ENCODE data around the gene E4F1.

The E4F1 gene

GRCh38 chr16:2223942-2224486, 623 bp downstream of the E4F1 start:
- Histone ChIP-seq H3K4me1 (ENCODE audit: low read length) (peaks cover 5% of the 10 kb centered on the region; the same call in 1 of the 2 replicates), H3K27ac (ENCODE audit: low read length) (peak overlapping the region; percentile 51), H3K9me3 (ENCODE audit: insufficient read depth, low read length) (no peaks in the 10 kb centered on the region), H3K27me3 (ENCODE audit: low read depth, low read length) (no peaks in the 10 kb centered on the region), H2AFZ (ENCODE audit: low read depth, low read length) (peak overlapping the region; percentile 16; the same call in 1 of the 2 replicates), H3K36me3 (replicated peaks; ENCODE audit: low read depth, low read length) (peaks cover 2% of the 10 kb centered on the region), H3K79me2 (ENCODE audit: low read length) (peaks cover 49% of the 10 kb centered on the region), H3K4me2 (ENCODE audit: low read length) (peak overlapping the region; percentile 89), H4K20me1 (ENCODE audit: insufficient read depth, low read length) (peaks cover 13% of the 10 kb centered on the region), H3K9ac (ENCODE audit: low read length) (peak overlapping the region; percentile 86), H3K4me3 (ENCODE audit: low read length) (peak overlapping the region; percentile 92)
- TF ChIP-seq, protein P1, sequence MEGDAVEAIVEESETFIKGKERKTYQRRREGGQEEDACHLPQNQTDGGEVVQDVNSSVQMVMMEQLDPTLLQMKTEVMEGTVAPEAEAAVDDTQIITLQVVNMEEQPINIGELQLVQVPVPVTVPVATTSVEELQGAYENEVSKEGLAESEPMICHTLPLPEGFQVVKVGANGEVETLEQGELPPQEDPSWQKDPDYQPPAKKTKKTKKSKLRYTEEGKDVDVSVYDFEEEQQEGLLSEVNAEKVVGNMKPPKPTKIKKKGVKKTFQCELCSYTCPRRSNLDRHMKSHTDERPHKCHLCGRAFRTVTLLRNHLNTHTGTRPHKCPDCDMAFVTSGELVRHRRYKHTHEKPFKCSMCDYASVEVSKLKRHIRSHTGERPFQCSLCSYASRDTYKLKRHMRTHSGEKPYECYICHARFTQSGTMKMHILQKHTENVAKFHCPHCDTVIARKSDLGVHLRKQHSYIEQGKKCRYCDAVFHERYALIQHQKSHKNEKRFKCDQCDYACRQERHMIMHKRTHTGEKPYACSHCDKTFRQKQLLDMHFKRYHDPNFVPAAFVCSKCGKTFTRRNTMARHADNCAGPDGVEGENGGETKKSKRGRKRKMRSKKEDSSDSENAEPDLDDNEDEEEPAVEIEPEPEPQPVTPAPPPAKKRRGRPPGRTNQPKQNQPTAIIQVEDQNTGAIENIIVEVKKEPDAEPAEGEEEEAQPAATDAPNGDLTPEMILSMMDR (IDR thresholded peaks at IDR 0.05; ENCODE audit: low read depth, low read length): no peak
- no peak for TF ChIP-seq EZH2phosphoT487 (IDR thresholded peaks at IDR 0.05; ENCODE audit: low read depth)

- Histone ChIP-seq H3K27ac (ENCODE audit: low read length) (no peak overlapping the region), H3K4me3 (ENCODE audit: low read length) (no peak overlapping the region), H3K79me2 (ENCODE audit: low read length) (peaks cover 50% of the 10 kb centered on the region), H2AFZ (ENCODE audit: low read depth, low read length) (no peak overlapping the region), H3K4me2 (ENCODE audit: low read length) (no peak overlapping the region), H3K27me3 (ENCODE audit: low read depth, low read length) (no peaks in the 10 kb centered on the region), H3K36me3 (replicated peaks; ENCODE audit: low read depth, low read length) (peaks cover 2% of the 10 kb centered on the region), H4K20me1 (ENCODE audit: insufficient read depth, low read length) (peaks cover 13% of the 10 kb centered on the region), H3K9me3 (ENCODE audit: insufficient read depth, low read length) (no peaks in the 10 kb centered on the region), H3K4me1 (ENCODE audit: low read length) (peaks cover 5% of the 10 kb centered on the region; the same call in 1 of the 2 replicates), H3K9ac (ENCODE audit: low read length) (no peak overlapping the region)
- TF ChIP-seq, protein P1 (IDR thresholded peaks at IDR 0.05; ENCODE audit: low read depth, low read length): no peak
- TF ChIP-seq EZH2phosphoT487 (IDR thresholded peaks at IDR 0.05; ENCODE audit: low read depth): no peak
Observed at GRCh38 chr16:2226245-2226793, 2.9 kb downstream of the E4F1 start.

DNA sequence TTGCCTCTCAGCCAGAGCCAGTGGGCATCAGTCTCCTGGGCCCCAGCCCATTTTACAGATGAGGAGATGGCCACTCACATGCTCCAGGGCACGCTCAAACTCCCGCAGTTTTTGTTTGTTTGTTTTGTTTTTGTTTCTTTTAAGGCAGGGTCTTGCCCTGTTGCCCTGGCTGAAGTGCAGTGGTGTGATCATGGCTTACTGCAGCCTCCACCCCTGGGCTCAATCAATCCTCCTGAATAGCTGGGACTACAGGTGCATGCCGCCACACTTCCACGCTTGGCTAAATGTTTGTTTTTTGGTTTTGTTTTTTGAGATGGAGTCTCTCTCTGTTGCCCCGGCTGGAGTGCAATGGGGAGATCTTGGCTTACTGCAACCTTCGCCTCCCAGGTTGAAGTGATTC, 3.5 kb downstream of the E4F1 start:
- H3K4me2 ChIP-seq (ENCODE audit: low read length): no peak overlapping the region
- H3K9me3 ChIP-seq (ENCODE audit: insufficient read depth, low read length): no peaks in the 10 kb centered on the region
- H3K79me2 ChIP-seq (ENCODE audit: low read length): peaks cover 50% of the 10 kb centered on the region
- no peak overlapping the region for H3K4me3 ChIP-seq (ENCODE audit: low read length)
- H4K20me1 ChIP-seq (ENCODE audit: insufficient read depth, low read length): peaks cover 13% of the 10 kb centered on the region
- no peak overlapping the region for H3K27ac ChIP-seq (ENCODE audit: low read length)
- H3K27me3 ChIP-seq (ENCODE audit: low read depth, low read length): no peaks in the 10 kb centered on the region
- no peak overlapping the region for H3K9ac ChIP-seq (ENCODE audit: low read length)
- H2AFZ ChIP-seq (ENCODE audit: low read depth, low read length): no peak overlapping the region
- TF ChIP-seq, protein P1 (IDR thresholded peaks at IDR 0.05; ENCODE audit: low read depth, low read length): no peak
- TF ChIP-seq EZH2phosphoT487 (IDR thresholded peaks at IDR 0.05; ENCODE audit: low read depth): no peak
- H3K4me1 ChIP-seq (ENCODE audit: low read length): peaks cover 5% of the 10 kb centered on the region; the same call in 1 of the 2 replicates
- H3K36me3 ChIP-seq (replicated peaks; ENCODE audit: low read depth, low read length): peaks cover 6% of the 10 kb centered on the region

GRCh38 chr16:2228161-2228824, 4.9 kb downstream of the E4F1 start:
- H3K79me2 ChIP-seq (ENCODE audit: low read length): peaks cover 50% of the 10 kb centered on the region
- no peak overlapping the region for H3K9ac ChIP-seq (ENCODE audit: low read length)

More at GRCh38 chr16:2228161-2228824, 4.9 kb downstream of the E4F1 start:
- Histone ChIP-seq H3K4me1 (ENCODE audit: low read length) (peaks cover 5% of the 10 kb centered on the region; the same call in 1 of the 2 replicates), H3K9me3 (ENCODE audit: insufficient read depth, low read length) (no peaks in the 10 kb centered on the region), H3K27ac (ENCODE audit: low read length) (no peak overlapping the region), H2AFZ (ENCODE audit: low read depth, low read length) (no peak overlapping the region), H3K4me3 (ENCODE audit: low read length) (no peak overlapping the region), H4K20me1 (ENCODE audit: insufficient read depth, low read length) (peaks cover 13% of the 10 kb centered on the region), H3K36me3 (replicated peaks; ENCODE audit: low read depth, low read length) (peaks cover 11% of the 10 kb centered on the region), H3K27me3 (ENCODE audit: low read depth, low read length) (no peaks in the 10 kb centered on the region), H3K4me2 (ENCODE audit: low read length) (no peak overlapping the region)
- TF ChIP-seq, protein P1 (IDR thresholded peaks at IDR 0.05; ENCODE audit: low read depth, low read length): no peak
- TF ChIP-seq EZH2phosphoT487 (IDR thresholded peaks at IDR 0.05; ENCODE audit: low read depth): no peak

Data from OCI-LY3 (cell line).